ENCODE results near the gene RNF222. TPM values are rescaled to one million over a fixed set of nuclear protein-coding genes. Genes with fewer than 3 reads are reported as not detected.
"Not testable (repeated sequence)": the region's sequence is repeated elsewhere in the genome, so short reads cannot be mapped to it uniquely, and the experiment has no call there.

Gene RNF222
- total RNA-seq, 4 donors from 2014 or later: not detected

DNA sequence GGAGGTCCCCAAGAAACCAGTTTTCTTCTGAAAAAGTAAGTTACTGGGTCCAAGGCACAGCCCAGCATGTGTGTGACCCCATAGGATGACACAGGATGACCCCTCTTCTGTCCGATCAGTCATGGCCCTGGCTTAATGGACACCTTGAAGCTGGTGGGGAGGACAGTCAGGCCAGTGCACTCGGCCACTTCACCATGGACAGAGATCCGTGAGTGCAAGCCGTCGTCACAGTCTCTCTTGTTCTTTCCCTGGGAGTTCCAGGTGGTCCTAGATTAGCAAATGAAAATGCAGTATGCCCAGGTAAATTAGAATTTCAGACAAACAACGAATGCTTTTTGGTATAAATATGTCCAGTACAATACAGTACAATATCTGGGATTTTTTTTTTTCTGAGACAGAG, 1.4 kb upstream of the RNF222 start:
- H3K36me3 ChIP-seq: no peaks in the 10 kb centered on the region
- no peak overlapping the region for H3K27ac ChIP-seq
- no peak for DNase-seq
- TF ChIP-seq POLR2A (IDR thresholded peaks at IDR 0.05): no peak
- TF ChIP-seq, protein P1, sequence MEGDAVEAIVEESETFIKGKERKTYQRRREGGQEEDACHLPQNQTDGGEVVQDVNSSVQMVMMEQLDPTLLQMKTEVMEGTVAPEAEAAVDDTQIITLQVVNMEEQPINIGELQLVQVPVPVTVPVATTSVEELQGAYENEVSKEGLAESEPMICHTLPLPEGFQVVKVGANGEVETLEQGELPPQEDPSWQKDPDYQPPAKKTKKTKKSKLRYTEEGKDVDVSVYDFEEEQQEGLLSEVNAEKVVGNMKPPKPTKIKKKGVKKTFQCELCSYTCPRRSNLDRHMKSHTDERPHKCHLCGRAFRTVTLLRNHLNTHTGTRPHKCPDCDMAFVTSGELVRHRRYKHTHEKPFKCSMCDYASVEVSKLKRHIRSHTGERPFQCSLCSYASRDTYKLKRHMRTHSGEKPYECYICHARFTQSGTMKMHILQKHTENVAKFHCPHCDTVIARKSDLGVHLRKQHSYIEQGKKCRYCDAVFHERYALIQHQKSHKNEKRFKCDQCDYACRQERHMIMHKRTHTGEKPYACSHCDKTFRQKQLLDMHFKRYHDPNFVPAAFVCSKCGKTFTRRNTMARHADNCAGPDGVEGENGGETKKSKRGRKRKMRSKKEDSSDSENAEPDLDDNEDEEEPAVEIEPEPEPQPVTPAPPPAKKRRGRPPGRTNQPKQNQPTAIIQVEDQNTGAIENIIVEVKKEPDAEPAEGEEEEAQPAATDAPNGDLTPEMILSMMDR (IDR thresholded peaks at IDR 0.05): no peak
- H3K4me3 ChIP-seq (replicated peaks in 1 of 3): no peak overlapping the region
- H3K9me3 ChIP-seq: no peaks in the 10 kb centered on the region
- no peaks in the 10 kb centered on the region for H3K27me3 ChIP-seq
- WGBS, 2 donors: 54 to 57% methylated on average over 6 of the region's 6 CpGs
- intact Hi-C loops (cut with DNase I): no loop called here
- H3K4me1 ChIP-seq: no peaks in the 10 kb centered on the region

DNA sequence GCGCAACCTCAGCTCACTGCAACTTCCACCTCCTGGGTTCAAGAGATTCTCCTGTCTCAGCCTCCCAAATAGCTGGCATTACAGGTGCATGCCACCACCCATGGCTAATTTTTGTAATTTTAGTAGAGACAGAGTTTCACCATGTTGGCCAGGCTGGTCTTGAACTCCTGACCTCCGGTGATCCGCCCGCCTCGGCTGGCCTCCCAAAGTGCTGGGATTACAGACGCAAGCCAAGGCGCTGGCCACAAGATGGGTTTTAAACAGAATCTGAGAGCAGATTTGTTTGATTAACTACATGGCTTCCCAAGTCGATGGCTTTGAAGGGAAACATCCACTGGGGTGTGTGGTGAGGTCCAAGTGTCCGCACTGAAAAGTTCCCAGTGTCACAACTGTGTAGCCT, 3.1 kb downstream of the RNF222 start:
- WGBS, 2 donors: 81 to 86% methylated on average over 9 of the region's 9 CpGs
- H3K27ac ChIP-seq; H3K9me3 ChIP-seq; DNase-seq; H3K36me3 ChIP-seq; H3K27me3 ChIP-seq; H3K4me1 ChIP-seq; H3K4me3 ChIP-seq (replicated peaks in 1 of 3); intact Hi-C loops (cut with DNase I): not testable (repeated sequence)

DNA sequence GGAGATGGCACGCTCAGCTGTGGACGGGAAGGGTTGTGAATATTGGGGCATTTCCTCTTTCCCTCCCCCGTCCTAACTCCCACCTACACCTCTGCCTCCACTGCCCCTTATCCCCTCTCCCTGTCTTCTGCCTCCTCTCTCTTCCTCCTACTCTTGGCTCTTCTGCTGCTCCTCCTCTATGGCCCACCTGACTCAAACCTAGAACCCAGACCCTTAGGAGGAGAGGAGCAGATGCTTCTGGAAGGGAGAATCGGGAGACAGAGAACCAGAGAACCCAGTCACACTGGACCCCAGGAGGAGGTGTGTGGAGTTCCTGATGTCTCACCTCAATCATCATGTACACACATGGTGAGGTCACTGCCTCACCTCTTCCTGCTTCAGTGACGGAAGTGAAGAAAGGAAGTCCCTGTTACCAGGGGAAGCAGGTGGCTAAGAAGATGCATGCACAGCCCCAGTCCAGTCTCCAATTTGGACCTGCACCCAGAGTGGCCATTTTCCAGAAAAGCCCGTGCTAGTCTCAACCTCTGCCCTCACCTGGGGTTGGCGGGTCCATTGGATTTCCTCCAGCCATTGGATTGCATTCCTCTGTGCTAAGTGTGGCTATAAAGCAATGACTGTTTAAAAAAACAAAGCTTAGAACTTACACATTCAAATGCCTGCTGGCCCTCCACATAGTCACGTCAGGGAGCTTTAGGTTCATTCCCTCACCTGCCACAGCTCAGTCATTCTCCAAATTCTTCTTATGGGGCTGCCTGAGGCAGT, 4.0 kb downstream of the RNF222 start:
- no peaks in the 10 kb centered on the region for H3K9me3 ChIP-seq
- no peaks in the 10 kb centered on the region for H3K27me3 ChIP-seq
- H3K36me3 ChIP-seq: no peaks in the 10 kb centered on the region
- no peak for DNase-seq
- no peak overlapping the region for H3K4me3 ChIP-seq (replicated peaks in 1 of 3)
- H3K27ac ChIP-seq: no peak overlapping the region
- H3K4me1 ChIP-seq: no peaks in the 10 kb centered on the region
- TF ChIP-seq POLR2A (IDR thresholded peaks at IDR 0.05): no peak
- TF ChIP-seq, protein P1 (IDR thresholded peaks at IDR 0.05): no peak
- whole genome bisulfite sequencing, 2 donors: 52 to 62% methylated on average over 8 of the region's 8 CpGs
- intact Hi-C loops (cut with DNase I): no loop called here

DNA sequence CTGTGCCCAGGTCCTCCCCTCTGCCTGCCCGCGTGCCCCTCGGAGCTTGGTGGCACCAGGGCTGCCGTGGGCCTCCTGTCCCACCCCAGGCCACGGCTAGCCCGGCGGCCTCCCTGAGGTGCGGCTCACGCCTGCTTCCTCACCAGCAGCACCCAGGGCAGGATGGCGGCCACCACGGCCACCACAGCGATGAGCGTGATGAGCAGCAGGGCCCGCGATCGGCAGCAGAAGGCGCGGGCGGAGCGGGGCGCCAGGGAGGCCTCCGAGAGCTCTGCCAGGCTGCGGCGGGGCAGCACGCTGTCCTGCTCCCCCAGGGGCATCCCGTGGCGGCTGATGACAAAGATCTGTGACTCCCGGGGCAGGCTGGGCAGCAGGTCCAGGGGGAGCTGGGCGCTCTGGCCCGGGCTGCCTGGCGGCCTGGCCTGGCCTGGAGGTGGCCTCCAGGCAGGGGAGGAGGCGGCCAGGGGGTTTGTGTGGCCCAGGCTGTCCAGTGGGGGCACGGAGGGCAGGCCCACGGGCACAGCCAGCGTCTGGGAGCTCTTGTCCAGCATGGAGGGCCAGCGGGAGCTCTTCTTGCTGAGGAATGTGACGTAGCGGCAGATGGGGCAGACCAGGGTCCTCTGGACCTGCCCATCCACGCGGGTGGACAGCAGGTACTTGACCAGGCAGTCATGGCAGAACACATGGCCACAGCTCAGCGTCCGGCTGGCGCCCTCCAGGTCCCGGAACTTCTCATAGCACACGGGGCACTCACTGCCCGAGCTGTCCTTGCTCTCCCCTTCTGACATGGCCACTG, 4.8 kb downstream of the RNF222 start:
- Histone ChIP-seq H3K9me3 (no peaks in the 10 kb centered on the region), H3K4me3 (replicated peaks in 1 of 3) (no peak overlapping the region), H3K27me3 (no peaks in the 10 kb centered on the region), H3K36me3 (no peaks in the 10 kb centered on the region), H3K4me1 (no peaks in the 10 kb centered on the region), H3K27ac (no peak overlapping the region)
- no peak for TF ChIP-seq POLR2A (IDR thresholded peaks at IDR 0.05)
- TF ChIP-seq, protein P1 (IDR thresholded peaks at IDR 0.05): no peak
- intact Hi-C loops (cut with DNase I): no loop called here
- WGBS, 2 donors: 91 to 94% methylated on average over 24 to 33 of the region's 46 CpGs
- no peak for DNase-seq

DNA sequence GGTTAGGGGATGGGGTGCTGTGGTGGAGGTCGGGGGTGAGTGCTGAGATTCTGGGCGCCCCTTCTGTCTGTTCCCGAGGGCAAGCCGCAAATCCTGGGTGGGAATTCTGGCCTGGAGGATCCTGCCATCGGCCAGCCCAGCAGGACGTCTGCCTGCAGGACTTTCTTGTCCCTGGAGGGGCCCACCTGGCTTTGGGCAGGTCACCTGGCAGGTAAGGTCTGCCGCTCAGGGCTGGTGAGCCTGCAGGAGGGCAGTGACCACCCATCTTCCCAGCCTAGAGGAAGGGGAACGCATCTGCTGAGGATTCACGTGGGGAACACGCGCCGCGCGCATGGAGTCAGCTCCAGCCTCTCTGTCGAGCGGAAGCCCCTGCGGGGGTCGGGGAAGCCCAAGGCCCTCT, 5.4 kb downstream of the RNF222 start:
- TF ChIP-seq POLR2A (IDR thresholded peaks at IDR 0.05): no peak
- TF ChIP-seq, protein P1 (IDR thresholded peaks at IDR 0.05): no peak
- 47 to 68% methylated on average over 3 to 18 of the region's 18 CpGs for WGBS, 2 donors
- Histone ChIP-seq H3K36me3 (no peaks in the 10 kb centered on the region), H3K4me1 (no peaks in the 10 kb centered on the region), H3K4me3 (replicated peaks in 1 of 3) (no peak overlapping the region), H3K27me3 (no peaks in the 10 kb centered on the region), H3K27ac (no peak overlapping the region), H3K9me3 (no peaks in the 10 kb centered on the region)
- intact Hi-C loops (cut with DNase I): no loop called here
- no peak for DNase-seq
